HG02884 (cell line): ENCODE measurements around the gene CAMK2A.

ENCODE experiments used
- ATAC-seq: cut with Tn5 transposase; IDR thresholded peaks from one replicate; pipeline ENCODE4 v1.9.1; 2021; ENCODE audit warnings: mild to moderate bottlenecking, moderate library complexity; ENCODE audit not compliant: unreplicated experiment

Gene CAMK2A

DNA sequence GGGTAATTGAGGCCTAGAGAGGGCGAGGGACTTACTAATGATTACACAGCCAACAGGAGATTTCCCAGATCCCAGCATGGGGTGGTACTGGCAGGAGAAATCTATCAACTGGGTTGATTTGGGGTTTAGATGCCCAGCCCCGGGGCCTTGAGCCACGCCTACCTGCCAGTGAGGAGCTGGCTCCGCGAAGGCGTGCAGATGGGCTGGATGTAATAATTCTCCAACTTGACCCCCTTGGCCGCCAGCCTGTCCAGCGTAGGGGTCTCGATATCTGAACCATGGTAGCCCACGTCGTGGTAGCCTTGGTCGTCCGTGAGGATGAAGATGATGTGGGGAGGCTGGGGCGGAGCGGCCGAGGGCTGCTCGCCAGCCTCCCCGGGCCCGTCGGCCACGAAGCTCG is 12.3 kb upstream of the CAMK2A start:
- ATAC-seq, result no peak

DNA sequence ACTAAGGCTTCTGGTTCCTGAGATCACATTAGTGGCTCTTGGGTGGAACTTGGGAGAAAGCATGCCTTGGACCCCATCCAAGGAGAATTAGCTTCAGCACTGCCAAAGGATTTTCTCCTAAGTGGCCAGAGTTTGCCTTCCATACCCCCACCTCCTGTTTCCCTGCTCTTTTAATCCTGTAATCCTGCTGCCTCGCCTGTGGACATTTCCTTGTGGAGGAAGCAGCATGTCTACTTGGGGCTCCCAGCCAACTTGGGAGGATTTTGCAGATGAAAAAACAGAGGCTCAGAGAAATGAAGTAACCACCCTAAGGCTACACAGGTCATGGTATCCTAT is 11.6 kb upstream of the CAMK2A start:
- no peak for ATAC-seq

DNA sequence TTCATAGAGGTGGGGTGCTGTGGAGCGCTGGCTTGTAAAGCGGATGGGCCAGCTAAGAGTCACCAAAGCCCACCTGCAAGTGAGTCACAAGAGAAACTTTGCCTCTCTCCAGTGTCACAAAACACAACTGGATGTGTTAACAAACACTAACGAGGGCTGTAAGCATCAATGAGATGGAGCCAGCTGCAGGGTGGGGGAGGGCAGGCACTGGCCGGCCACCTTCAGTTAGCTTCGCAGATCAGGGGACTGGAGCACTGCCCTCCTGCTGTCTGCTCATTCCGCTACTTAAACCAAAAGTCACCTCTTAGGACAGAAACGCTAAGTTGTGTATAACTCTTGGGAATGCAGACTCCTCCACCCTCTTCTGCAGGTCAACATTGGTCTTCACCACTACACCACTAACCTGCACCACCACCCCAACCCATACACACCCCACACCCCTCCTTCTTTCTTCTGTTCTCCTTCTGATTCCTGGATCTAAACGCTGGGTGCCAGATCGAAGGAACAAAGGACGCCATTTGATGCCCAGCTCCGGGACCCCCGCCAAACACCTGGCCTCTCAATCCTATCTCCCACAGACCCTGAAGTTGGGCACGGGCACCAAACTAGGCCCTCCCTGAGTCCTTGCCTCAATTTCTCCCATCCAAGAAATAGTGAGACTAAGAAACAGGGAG is 11.1 kb upstream of the CAMK2A start:
- ATAC-seq, result no peak

DNA sequence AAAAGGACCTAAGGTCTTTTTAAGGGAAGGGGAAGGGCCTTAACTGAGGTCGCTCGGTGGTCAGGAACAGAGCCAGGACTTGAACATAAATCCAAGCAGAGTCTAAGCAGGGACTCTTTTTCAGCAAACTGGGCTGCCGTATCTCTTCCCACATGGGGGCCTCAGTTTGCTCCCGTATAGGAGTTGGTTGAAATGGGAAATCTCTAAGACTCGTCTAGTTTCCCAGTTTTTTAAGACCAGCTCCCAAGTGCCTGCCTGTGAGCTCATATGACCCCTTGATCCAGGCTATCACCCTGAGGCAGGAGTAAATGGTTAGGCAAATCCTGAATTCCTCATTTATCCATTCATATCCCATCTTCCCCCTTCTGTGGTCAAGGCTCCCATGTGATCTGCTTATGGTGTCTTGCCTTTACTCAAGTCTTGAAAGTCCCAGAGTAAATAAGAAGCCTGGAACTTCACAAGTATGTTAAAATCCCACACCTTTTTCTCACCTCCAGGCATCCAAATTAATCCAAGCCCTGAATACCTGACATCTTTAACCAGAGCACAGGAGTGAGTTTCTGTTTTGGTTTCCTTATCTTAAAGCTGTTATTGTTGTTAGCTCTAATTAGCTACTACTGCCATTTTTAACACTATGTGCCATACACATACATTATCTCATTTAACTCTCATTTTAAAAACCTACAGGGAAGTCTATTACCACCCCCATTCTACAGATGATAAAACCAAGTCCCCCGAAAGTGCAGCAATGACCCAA is 10.2 kb upstream of the CAMK2A start:
- ATAC-seq, result no peak

DNA sequence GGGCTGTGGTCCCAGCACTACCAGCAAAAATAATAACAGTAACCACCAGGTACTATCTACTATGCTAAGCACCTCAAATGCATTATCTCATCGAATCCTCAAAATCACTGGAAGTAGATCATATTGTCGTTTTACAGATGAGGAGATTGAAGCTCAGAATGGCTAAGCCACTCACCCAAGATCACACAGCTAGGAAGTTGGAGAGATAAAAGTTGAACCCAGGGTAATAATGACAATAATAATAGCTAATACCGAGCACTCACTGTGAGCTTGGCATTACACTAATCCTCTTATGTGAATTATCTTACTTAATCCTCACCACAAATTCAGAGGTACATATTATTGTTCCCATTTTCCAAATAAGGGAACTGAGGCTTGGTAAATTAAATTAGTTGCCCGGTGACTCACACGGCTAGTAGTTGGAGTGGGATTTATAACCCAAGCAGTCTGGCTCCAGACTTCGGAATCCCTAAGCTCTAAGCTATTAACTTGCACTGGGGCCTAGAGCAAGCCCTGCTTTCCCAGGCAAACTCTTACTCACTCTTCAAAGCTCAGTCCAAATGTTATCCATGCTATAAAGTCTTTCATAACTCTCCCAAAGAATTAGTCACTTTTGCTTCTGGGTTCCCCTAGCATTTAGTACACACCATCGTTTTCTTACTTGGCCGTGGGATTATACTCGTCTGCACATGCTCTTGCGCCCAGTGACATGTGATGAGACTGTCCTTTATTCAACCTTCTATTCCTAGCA is 9.3 kb upstream of the CAMK2A start:
- ATAC-seq, result no peak

DNA sequence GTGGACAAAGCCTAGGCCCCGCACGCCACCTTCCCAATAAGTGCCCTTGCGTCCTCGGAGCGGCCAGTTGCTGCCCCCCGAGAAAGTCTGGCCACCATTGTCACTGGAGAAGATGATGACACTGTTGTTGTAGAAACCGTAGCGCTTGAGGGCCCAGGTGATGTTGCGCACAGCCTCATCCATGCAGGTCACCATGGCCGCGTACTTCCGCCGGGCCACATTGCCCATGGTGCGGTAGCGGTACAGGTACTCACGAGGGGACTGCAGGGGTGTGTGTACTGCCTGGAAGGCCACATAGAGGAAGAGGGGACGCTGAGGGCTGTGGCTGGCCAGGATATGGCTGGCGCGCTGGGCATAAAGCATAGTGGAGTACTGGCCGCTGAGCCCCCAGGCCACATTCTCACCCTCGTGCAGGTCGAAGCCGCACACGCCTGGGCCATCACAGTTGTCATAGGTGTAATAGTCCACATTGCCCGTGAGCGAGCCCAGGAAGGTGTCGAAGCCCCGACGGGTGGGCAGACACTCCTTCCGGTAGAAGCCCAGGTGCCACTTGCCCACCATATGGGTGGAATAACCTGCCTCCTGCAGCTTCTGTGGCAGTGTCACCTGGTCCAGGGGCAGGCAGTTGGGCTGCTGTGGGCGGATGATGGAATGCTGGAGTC is 8.5 kb upstream of the CAMK2A start:
- ATAC-seq, result no peak

DNA sequence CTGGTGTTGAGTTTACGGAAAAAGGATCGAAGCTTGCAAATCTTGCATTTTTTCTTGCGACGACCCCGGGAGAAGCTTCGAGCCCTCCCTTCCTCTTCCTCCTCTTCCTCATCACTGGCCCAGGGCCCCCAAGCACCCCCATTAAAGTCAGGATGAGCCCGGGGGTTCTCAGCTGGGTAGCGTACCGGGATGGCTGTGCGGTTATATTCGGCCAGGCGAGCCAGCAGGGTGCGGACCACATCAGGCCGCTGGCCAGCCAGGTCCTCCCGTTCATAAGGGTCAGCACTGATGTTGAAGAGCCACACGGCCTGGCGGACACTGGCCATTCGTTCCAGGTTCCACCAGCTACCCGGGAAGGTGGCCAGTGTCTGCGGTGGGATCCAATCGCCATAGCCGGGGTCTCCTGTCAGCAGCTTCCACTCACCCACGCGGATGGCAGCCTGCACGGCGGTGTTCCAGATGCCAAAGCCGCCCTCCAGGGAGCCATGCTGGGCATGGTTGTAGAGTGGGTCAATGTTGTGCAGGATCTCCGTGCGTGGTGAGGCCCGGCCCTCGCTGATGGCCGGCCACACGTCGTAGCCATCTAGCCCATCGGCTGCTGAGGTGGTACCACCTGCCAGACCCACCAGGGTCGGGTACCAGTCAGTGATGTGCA is 7.8 kb upstream of the CAMK2A start:
- no peak for ATAC-seq

DNA sequence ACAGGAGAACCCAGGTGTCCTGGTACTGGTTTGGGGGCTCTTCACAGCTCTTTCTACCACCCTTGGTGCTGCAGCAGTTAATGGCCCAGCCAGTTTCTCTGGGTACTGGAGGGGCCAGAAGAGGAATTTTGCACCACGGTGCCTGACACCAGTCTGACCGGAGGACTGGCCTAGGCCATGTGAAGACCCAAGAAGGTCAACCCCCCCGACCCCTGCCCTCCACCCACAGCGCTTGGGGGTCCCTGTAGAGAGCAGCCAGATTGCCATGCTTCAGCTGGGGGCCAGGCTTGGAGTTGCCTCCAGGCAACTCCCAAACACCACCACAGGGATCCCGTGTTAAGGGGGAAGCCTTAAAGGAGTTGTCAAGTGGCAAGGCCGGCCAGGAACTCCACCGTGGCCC is 6.9 kb upstream of the CAMK2A start:
- no peak for ATAC-seq

DNA sequence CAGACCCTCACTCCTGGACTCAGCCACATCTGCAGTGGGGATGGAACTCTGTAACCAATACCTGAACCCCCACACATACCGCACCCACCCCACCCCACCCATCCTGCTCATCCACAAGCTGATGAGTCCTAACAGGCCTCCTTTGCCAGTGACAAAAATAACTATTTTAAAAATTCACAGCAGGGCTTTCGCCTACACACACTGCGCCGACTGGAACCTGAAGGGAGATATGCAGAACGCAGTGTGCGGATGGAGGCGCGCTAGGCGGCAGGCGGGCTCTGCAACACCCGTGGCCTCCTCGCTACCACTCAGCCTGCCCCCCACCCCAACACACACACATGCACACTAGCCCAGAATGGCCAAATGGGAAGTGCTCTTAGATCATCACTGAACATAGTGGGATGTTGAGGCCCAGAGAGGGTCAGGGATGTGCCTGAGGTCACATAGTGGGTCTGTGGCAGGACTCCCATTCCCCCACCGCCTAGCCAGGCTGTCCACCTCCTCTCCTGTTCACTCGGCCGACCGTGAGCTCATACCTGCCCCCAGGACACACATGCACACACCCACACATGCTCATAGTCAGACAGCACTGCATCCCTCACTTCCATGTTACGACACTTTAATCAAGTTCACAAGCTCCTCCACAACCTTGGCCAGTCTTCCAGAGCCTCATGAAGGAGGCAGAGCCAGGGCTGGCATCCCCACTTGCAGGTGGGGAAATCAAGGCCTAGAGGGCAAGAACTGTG is 6.3 kb upstream of the CAMK2A start:
- no peak for ATAC-seq

DNA sequence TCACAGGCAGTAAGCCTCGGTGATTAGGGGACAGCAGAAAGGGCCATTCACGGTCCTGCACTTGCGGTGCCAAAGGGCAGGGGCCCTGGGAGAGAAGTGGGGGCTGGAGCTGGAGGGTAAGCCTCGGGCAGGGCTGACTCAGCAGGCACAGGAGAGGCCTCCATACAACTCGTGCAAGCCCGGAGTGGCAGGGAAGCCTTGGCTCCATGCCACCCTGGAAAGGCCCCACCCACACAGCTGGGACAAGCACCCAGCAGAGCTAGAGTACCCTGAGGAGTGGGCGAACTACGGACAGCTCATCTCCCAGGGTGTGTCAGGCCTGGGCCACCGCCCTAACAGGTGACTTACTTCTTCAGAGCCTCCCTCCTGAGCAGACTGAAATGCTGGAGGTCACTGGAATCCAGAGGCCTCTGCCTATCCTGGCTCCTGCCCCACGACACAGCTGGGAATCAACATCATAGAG is 5.6 kb upstream of the CAMK2A start:
- ATAC-seq, result no peak

DNA sequence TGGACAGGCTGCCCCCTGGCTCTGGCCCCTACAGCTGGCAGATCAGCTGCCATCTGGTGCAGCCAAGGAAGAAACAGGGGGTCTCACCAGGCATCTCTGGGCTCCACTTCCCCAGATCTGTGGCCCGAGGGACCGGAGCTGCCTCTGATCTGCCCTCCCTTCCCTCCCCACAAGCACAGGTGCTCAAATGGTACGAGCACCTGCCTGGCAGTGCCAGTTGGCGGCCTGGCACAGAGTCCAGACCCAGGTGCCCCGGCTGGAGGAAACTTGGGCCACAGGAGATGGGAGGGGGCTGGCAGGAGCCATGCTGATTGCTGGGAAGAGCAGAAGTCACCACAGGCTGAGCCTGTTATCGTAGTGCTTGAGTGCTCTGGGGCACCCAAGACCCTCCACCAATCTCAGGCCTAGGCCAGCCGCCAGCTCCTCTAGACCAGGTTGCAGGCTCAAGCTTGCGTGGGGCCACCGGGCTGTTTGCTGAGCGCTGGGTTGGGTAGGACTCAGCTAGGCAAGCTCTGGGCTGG is 5.0 kb upstream of the CAMK2A start:
- no peak for ATAC-seq

DNA sequence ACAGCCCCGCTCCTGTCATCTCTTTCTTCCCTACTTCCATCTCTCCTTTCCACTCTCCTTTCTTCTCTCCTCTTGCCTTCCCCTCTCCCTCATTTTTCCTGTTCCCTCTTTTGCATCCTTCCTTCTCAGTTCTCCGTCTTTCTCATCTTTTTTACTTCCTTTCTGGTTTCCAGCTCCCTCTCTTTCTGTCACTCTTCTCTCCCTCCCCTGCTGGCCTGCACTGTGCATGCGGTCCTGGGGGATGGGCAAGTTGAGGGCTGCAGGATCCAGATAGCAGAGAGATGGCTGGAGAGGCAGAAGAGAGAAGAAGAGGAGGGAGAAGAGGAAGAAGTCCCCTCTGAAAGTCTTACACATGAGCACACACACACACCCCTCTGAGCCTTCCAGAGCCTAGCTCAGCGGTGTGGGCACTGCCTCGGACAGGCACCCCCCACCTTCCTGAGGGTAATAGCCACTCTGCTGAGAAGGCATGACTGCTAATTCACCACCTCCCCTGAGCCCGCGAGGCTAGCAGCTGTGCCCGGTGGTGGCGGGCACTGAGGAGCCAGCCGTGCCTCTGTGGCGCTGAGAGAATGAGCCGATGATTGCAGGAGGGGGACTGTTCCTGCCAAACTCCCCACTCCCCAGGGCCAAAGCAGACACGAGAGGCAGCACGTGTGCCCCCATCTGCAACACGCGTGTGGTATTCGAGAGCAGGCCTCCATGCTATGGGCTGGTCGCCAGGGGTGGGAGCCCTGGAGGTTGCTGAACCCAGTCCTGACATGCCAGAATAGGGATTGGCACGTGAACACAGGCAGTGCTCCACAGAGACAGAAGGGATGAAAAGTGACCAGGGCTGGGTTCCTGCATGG is 3.7 kb upstream of the CAMK2A start:
- ATAC-seq, result no peak

DNA sequence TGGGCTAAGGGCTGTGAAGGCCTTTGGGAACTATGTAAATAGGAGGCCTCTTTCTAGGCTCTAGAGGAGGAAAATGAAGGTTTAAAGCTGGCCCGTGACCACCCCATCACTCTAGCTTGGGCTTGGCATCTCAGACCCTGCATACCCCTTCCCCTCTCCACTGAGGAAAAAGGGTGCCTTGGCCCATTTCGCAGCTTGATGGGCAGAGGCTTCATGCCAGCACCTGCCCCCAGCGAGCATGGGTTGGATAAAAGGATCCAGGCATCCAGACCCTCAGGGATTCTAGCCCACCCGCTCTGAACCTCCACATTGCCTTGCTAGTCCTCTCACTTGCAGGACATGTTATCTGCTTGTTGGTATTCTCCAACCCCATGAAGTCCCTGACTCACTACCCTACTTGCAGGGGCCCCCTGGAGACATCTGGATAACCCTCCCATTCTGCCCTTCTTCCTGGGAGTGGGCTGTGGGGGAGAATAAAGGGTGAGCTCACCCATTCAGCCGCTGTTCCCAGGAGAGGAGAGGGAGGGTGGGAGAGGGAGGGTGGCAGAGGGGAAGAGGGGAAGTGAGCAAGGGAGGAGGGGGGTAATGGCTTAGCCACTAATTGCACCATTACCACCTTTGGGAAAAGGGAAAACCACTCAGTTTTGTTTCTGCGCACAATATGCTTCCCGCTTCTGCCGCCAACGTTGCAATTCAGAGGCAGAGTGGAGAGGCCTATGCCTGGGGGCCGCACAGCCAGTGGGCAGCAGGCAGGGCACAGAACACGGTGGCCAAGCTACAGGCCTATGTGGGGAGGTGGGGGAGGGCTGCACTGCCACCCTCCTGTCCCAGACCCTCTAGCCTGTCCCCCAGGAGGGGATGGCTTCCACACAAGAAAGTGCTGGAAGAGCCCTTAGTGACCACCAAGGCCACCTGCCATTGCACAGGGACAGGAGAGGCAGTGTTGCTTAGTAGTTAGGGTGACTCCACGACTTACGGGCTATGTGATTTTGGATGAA is 2.1 kb upstream of the CAMK2A start:
- ATAC-seq, result no peak

DNA sequence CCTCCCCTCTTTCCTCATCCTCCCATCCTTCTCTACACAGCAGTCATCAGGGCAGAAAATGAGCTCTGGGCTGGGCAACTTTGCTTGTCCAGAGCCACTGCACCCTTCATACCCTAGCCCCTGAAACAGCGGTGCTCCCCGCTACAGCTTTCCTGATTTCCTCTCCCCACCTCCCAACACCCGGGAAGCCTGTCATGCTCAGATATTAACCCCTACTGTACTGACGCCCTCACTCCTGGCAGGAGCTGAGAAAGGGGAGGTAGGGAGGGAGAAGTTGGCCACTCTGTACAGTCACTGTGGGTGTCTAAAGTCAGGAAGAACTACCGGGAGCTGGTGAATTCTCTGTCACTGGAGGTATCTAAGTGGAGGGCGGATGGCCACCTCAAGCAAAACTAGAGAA is 782 bp downstream of the CAMK2A start:
- ATAC-seq, result no peak

DNA sequence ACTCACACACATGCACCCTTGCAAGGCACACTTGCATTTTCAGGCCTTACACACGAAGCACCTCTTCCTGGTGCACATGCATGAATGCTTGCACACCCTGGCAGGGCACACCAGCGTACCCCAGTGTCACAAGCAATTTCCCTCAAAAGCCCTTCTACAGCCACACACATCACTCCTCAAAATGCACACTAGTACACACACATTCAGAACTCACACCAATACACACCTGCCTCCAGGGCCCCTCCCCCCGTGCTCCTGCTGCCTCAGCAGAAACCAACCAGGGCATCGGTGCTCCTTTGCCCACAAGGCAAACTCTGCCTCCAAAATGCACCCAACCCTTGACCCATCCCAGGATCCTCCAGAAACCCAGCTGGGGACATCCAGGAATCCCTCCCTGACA is 1.2 kb downstream of the CAMK2A start:
- no peak for ATAC-seq

DNA sequence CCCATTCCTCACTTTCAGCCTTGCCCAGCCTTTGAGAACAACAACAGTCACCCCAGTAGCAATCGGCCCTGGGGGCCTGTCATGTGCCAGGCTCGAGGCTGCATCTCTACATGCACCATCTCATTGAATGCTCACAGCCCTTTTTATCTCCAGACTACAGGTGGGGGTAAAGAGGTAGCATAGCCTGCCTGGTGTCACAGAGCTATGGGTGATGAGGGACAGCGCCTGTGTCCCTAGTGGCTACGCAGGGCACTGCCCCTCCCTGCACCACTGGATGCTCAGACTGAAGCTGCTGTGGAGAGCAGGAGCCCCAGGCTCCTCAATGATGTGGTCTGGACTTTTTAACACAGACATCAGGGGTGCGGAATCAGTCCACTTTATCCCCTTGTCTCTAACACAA is 2.8 kb downstream of the CAMK2A start:
- ATAC-seq, result no peak

DNA sequence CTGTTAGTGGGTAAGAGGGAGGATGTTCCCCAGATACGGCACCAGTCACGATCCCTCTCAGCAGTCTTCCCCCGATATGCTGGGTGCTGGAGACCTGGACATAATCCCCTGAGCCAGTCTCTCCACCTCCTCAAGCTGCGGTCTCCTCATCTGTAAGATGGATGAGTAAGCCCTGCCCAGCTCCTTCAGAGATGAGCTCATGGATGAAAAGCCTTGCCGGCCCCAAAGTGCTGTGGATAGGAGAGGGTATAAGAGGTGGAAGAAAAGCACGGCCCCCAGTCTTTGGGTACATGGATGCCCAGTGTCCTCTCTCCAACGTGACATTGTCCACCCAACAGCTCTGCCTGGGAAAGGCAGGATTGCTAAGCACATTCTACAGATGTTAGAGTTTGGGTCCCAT is 4.5 kb downstream of the CAMK2A start:
- ATAC-seq, result no peak

DNA sequence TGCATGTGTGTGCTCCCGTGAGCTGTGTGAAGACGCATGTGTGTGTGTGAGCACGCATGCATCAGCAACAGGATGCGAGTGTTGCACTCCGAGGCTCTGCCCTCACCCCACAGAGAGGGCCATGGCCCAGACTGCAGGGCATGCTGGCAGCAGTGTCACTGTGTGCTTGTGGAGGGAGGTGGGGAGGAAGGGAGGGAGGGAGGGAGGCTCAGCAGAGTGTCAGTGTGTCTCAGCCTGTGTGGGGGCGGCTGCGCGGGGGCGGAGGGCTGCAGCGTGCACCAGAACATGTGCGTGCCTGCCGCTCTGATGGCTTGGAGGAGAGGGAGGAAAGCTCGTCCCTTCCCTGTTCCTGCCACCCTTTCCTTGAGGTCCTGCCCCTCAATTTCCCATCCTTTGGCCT is 5.3 kb downstream of the CAMK2A start:
- ATAC-seq, result no peak
